Smooth muscle cell (in vitro differentiated cells): ENCODE data around the gene CEP78. TPM values are rescaled to one million over a fixed set of nuclear protein-coding genes. Genes with fewer than 3 reads are reported as not detected.
A peak's percentile ranks its signal among the peaks of the same experiment; 100 is the strongest.

Experiments
- DNase-seq: peaks from one replicate; lab custom pipeline; 2025; ENCODE audit not compliant: unreplicated experiment; lab: John Stamatoyannopoulos, UW
- H2AFZ ChIP-seq: fragments of 200-600 bp; sonication (generic); 2 replicates; pipeline ENCODE4 v1.6.0; 2016; ENCODE audit warnings: antibody characterized with exemption, low read depth, mild to moderate bottlenecking
- H3F3A ChIP-seq: fragments of 200-600 bp; sonication (generic); 2 replicates; pipeline ENCODE4 v1.6.0; 2017; ENCODE audit warnings: antibody characterized with exemption, low read depth
- H3K27ac ChIP-seq: fragments of 200-600 bp; sonication (generic); 2 replicates; pipeline ENCODE4 v1.5.1; 2016; ENCODE audit warnings: low read depth, mild to moderate bottlenecking
- H3K27me3 ChIP-seq: fragments of 200-600 bp; sonication (generic); 2 replicates; pipeline ENCODE4 v1.6.1; 2016; ENCODE audit warnings: low read depth, mild to moderate bottlenecking
- H3K36me3 ChIP-seq: fragments of 200-600 bp; sonication (generic); 2 replicates; pipeline ENCODE4 v1.5.1; 2016; ENCODE audit warnings: low read depth
- H3K4me1 ChIP-seq: fragments of 200-600 bp; sonication (generic); 2 replicates; pipeline ENCODE4 v1.5.1; 2016; ENCODE audit warnings: low read depth
- H3K4me2 ChIP-seq: fragments of 200-600 bp; sonication (generic); 2 replicates; pipeline ENCODE4 v1.6.0; 2016; ENCODE audit warnings: mild to moderate bottlenecking
- H3K4me3 ChIP-seq: fragments of 200-600 bp; sonication (generic); 2 replicates; pipeline ENCODE4 v1.5.1; 2016; ENCODE audit warnings: mild to moderate bottlenecking
- H3K79me2 ChIP-seq: fragments of 200-600 bp; sonication (generic); 2 replicates; pipeline ENCODE4 v1.6.0; 2016; ENCODE audit warnings: low read depth, mild to moderate bottlenecking
- H3K9ac ChIP-seq: fragments of 200-600 bp; sonication (generic); 2 replicates; pipeline ENCODE4 v1.6.0; 2016; ENCODE audit warnings: low read depth
- H3K9me3 ChIP-seq: fragments of 200-600 bp; sonication (generic); replicated peaks from 2 replicates; pipeline ENCODE4 v1.5.1; 2016; ENCODE audit warnings: low read depth
- H4K20me1 ChIP-seq: fragments of 200-600 bp; sonication (generic); 2 replicates; pipeline ENCODE4 v1.6.0; 2016; ENCODE audit warnings: low read depth
- WGBS: methylation state at CpG from one replicate; pipeline ENCODE4 v1.1.7; 2016; ENCODE audit warnings: low lambda C conversion rate; 5-methylcytosine and 5-hydroxymethylcytosine counted together
- polyA plus RNA-seq: library from polyadenylated mRNA; unstranded; fragments of >200 nt; fragmentation: Nextera tagmentation; extraction: Ambion mirVana; gene quantifications from 2 replicates; pipeline ENCODE4 v1.2.1, GENCODE V29; 2016
- total RNA-seq: library from RNA; depleted of rRNA; stranded (reverse); fragments of >200 nt; gene quantifications from 2 replicates; pipeline ENCODE4 v1.2.3, GENCODE V29; 2014
- TF ChIP-seq, protein P1 (sequence below): fragments of 200-600 bp; sonication (generic); IDR thresholded peaks from 2 replicates; pipeline ENCODE4 v1.5.1; 2017; ENCODE audit warnings: borderline replicate concordance, mild to moderate bottlenecking, antibody characterized with exemption; ENCODE audit not compliant: insufficient read depth, poor library complexity, severe bottlenecking

Gene CEP78
- total and polyA plus RNA-seq, 2 experiments from 2014 or later: 8.2 to 25.4 TPM

DNA sequence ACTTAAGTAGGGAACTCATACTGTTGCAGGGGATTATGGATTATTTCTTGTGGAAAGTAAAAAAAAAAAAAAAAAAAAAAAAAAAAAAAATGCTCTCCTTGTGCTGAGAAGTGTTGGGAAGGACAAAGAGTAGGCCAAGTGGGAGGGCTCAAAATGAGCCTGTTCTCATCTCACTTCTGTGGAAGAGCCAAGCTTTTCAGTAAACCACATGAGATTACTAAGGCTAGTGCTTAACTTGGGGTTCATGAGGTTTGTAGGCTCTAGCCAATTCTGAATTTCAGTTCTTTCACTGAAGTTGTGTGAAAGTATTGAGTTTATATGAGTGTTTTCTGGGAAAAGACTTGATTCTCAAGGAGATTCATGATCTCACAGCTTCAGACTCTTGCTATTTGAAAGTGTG lies 23.0 kb upstream of the CEP78 start:
- no peaks in the 10 kb centered on the region for H4K20me1 ChIP-seq
- H3K4me2 ChIP-seq: no peak overlapping the region
- H3K4me3 ChIP-seq: no peak overlapping the region
- TF ChIP-seq, protein P1, sequence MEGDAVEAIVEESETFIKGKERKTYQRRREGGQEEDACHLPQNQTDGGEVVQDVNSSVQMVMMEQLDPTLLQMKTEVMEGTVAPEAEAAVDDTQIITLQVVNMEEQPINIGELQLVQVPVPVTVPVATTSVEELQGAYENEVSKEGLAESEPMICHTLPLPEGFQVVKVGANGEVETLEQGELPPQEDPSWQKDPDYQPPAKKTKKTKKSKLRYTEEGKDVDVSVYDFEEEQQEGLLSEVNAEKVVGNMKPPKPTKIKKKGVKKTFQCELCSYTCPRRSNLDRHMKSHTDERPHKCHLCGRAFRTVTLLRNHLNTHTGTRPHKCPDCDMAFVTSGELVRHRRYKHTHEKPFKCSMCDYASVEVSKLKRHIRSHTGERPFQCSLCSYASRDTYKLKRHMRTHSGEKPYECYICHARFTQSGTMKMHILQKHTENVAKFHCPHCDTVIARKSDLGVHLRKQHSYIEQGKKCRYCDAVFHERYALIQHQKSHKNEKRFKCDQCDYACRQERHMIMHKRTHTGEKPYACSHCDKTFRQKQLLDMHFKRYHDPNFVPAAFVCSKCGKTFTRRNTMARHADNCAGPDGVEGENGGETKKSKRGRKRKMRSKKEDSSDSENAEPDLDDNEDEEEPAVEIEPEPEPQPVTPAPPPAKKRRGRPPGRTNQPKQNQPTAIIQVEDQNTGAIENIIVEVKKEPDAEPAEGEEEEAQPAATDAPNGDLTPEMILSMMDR: no peak
- H3K27me3 ChIP-seq: no peaks in the 10 kb centered on the region
- no peaks in the 10 kb centered on the region for H3K36me3 ChIP-seq
- no peaks in the 10 kb centered on the region for H3K4me1 ChIP-seq
- H3F3A ChIP-seq: no peaks in the 10 kb centered on the region
- H2AFZ ChIP-seq: no peak overlapping the region
- no peak overlapping the region for H3K9ac ChIP-seq
- no peaks in the 10 kb centered on the region for H3K79me2 ChIP-seq
- no peaks in the 10 kb centered on the region for H3K9me3 ChIP-seq
- H3K27ac ChIP-seq: no peak overlapping the region
- DNase-seq: no peak

DNA sequence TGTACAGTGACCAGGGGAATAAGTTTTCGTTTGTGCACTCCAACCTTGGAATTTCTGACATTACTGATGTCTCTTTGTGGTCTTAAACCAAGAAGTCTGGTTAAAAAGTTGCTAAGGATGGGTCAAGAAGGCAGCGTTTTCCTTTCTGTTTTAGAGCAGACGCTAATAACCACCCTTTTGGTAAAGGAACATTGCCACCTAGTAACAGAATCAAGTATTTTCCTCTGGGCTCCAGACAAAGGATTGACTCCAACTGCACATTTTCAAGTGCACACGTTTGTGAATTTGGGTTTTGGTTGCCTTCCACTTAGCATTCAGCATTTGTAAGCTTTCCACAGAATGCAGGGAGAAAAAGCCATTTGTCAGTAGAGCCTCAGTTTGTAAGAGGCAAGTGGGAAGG lies 22.2 kb upstream of the CEP78 start:
- Histone ChIP-seq H3K4me3 (no peak overlapping the region), H3K9ac (no peak overlapping the region), H3K9me3 (no peaks in the 10 kb centered on the region), H3F3A (no peaks in the 10 kb centered on the region), H3K27me3 (no peaks in the 10 kb centered on the region), H3K79me2 (no peaks in the 10 kb centered on the region), H3K4me1 (no peaks in the 10 kb centered on the region), H3K36me3 (no peaks in the 10 kb centered on the region), H4K20me1 (no peaks in the 10 kb centered on the region), H3K4me2 (no peak overlapping the region), H2AFZ (peak overlapping the region; percentile 56), H3K27ac (no peak overlapping the region)
- 35% methylated on average over 4 of the region's 4 CpGs for WGBS
- TF ChIP-seq, protein P1: peak; percentile 5
- no peak for DNase-seq

DNA sequence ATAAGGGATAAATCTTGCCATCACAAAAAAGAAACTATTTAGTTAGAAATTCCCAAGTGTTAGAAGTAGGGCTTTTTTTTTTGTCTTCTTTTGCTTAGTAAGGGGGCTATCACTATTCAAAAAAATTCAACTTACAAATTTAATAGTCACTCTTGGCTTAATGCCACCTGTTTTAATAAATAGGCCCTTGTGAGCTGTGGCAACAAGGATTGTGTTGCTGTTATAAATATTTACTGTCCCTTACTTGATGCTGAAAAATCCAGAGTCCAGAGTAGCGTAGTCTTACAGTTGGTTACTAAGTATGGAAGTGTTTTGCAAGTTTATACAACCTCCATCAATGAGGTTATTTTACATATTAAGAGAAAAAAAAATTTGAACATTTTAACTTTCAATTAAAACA lies 21.4 kb upstream of the CEP78 start:
- no peak overlapping the region for H3K27ac ChIP-seq
- H3K79me2 ChIP-seq: no peaks in the 10 kb centered on the region
- no peak overlapping the region for H3K9ac ChIP-seq
- H3K36me3 ChIP-seq: no peaks in the 10 kb centered on the region
- H3K4me1 ChIP-seq: no peaks in the 10 kb centered on the region
- no peaks in the 10 kb centered on the region for H3K27me3 ChIP-seq
- H3F3A ChIP-seq: no peaks in the 10 kb centered on the region
- no peak overlapping the region for H2AFZ ChIP-seq
- H3K9me3 ChIP-seq: no peaks in the 10 kb centered on the region
- no peak for DNase-seq
- no peak overlapping the region for H3K4me2 ChIP-seq
- H4K20me1 ChIP-seq: no peaks in the 10 kb centered on the region
- TF ChIP-seq, protein P1: no peak
- WGBS: 88% methylated on average over 1 of the region's 1 CpG
- H3K4me3 ChIP-seq: no peak overlapping the region

DNA sequence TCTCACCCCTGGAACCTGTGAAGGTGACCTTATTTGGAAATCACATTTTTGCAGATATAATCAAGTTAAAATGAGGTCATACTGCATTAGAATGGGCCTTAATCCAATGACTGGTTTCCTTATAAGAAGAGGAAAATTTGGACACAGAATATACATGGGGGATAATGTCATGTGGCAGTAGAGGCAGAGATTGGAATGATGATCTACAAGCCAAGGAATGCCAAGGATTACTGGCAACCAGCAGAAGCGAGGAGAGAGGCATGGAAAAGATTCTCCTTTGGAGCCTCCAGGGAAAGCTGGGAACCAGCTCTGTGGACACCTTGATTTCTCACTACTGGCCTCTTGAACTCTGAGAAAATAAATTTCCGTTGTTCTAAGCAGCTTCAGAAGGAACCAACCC lies 20.2 kb upstream of the CEP78 start:
- Histone ChIP-seq H3K9me3 (no peaks in the 10 kb centered on the region), H3K4me3 (no peak overlapping the region), H3K9ac (no peak overlapping the region), H3F3A (no peaks in the 10 kb centered on the region), H3K36me3 (no peaks in the 10 kb centered on the region), H3K4me1 (no peaks in the 10 kb centered on the region), H3K27ac (no peak overlapping the region), H3K79me2 (no peaks in the 10 kb centered on the region), H3K27me3 (no peaks in the 10 kb centered on the region), H2AFZ (no peak overlapping the region), H3K4me2 (no peak overlapping the region), H4K20me1 (no peaks in the 10 kb centered on the region)
- 57% methylated on average over 2 of the region's 2 CpGs for WGBS
- no peak for DNase-seq
- TF ChIP-seq, protein P1: no peak
